ENCODE measurements around the gene PLXNC1.

DNA sequence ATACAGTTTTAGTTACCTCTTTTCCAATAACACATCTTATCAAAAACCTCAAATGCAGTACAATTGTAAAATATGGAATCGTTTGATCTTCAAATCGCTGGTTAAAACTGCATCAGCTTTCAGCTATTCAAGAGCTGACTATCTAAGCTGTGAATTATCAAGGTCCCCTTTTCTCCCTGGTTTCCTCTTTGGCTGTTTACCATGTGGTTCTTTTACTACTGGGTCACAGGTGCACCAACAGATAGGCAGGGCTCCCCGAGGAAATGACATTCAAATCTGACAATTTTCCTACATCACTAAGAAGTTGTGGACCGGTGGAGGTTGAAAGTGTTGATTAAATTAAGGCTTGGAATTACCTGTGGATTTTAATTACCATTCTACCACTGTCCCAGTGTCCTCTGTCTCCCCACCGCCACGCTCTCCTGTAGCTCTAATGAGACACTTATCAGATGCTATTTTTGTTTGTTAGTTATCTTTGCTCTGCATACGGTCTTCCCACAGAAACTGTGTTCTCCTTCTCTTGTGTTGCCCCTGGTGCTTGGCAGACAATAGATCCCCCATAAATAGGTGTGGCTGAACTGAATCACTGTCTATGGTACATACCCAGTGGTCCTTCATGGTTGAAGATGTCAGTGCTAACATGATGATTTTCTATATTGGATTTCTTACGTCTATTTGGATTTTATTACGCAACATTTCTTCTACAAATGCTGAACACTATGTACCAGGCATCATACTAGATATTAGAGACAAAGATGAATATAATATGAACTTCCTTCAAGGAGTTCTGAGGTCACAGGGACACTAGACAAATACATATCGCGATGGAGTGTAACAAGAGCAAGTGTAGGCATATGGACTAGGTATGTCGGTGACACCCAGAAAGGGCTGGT, 20.9 kb upstream of the PLXNC1 start:
- TF ChIP-seq, protein P1, sequence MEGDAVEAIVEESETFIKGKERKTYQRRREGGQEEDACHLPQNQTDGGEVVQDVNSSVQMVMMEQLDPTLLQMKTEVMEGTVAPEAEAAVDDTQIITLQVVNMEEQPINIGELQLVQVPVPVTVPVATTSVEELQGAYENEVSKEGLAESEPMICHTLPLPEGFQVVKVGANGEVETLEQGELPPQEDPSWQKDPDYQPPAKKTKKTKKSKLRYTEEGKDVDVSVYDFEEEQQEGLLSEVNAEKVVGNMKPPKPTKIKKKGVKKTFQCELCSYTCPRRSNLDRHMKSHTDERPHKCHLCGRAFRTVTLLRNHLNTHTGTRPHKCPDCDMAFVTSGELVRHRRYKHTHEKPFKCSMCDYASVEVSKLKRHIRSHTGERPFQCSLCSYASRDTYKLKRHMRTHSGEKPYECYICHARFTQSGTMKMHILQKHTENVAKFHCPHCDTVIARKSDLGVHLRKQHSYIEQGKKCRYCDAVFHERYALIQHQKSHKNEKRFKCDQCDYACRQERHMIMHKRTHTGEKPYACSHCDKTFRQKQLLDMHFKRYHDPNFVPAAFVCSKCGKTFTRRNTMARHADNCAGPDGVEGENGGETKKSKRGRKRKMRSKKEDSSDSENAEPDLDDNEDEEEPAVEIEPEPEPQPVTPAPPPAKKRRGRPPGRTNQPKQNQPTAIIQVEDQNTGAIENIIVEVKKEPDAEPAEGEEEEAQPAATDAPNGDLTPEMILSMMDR (conservative IDR thresholded peaks at IDR 0.05) = no peak
- TF ChIP-seq ZFX (IDR thresholded peaks at IDR 0.05) = no peak
